Right forelimb (tissue), 1 donor: Measurements from ENCODE around the gene AP3B2.
A peak's percentile ranks its signal among the peaks of the same experiment; 100 is the strongest.
"Not testable (repeated sequence)": the region's sequence is repeated elsewhere in the genome, so short reads cannot be mapped to it uniquely, and the experiment has no call there.

Experiments
- DNase-seq: peaks from one replicate; pipeline ENCODE4 v3.0.0-alpha.2; 2018

The AP3B2 gene

DNA sequence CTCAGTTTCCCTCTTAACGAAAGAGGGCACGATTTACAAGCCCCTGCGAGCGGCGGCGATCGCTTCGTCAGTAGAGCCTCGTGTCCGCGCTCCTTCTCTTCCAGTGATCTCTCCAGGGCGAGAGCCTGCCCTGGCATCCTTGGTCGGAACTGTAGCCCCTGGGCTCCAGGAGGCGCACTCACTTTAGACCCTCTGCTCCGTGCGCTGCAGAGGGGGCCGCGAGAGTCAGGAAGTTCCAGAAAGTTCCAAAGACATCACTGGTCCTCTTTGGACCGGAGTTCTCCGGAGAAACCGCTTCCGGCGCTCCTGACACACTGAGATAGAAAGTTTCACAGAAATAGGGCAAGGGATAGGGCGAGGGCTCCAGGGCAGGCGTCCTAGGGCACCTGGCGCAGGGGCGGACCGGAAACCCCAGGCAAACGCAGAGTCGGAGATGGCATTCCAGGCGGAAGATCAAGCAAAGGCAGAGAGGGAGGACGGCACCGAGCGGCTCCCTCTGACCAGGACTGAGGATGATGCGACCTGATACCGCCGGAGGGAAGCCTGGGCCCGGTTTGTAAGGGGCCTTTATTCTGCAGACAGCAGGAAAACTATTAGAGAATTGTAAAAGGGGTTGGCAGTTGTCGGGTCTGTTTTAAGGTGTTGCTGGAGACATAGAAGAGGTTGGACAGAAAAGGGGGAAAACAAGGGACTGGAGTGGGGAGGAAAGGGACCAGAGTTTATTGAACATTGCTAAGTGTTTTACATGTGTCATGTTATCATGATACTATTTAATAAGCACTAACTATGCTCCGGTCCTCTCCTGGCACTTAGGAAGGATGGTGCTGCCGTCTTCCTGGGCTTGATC is 61.2 kb downstream of the AP3B2 start:
- no peak for DNase-seq

DNA sequence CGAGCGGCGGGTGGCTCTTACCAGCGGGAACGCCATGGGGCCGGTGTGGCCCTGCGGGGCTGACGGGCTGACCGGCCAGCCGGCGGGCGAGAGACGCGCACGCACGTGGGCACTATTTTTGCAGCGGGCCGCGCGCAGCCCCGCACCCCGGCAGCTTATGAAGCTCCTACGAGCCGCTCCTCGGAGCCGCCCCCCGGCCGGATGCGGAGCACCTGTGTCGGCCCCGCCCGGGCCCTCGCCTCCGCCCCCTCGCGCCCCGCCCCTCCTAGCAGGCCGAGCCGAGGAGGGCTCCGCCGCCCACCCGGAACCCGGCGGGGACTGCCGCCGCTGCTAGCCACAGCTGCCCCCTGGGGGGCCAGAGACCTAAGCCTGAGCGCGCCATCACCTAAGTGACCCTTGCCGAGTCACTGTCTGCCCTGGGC is 61.8 kb downstream of the AP3B2 start:
- no peak for DNase-seq

DNA sequence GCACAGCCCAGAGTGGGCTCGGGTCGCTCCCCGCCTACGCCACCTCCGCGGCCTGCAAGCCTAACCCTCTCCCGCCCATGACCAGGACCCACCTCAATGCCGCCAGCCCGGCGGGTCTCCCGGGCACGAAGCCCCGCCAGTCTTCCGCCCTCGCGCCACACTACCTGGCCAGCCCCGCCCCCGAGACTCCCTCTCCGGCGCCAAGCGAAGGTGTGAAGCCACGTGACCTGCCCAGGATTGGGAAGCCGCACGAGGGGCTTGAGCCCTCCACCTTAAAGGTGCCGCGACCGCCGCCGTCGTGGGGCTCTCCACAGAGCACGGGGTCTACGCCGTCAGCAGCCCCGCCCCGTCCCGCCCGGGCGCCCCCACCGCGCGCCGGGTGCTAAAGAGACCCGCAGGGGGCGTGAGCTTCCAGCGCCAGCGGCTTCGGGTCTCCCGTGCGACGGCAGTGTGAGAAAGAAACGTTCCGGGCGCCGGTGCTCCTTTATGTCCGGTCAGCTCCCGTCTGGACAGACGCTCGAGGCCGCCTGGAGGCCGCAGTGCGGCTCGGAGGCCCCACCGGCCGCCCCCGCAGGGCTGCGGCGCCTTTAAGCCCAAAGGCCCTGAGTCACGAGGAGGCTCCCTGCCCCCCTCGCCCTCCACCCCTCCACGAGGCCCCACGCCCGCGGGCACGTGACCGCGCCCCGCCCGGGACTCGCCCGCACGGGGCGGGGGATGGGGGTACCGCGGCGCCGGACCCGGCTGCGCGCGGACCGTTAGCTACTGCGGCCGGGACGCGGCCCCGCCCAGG is 62.4 kb downstream of the AP3B2 start, which contains the start of gene CPEB1:
Gene CPEB1 (minus strand): TSS at position 319 of the 790 bp plus-strand sequence. CDS start 18,904 bp downstream, outside the sequence.
- DNase-seq: peak; percentile 47

GRCh38 chr15:82646250-82647044 is 63.2 kb downstream of the AP3B2 start:
- DNase-seq: no peak

- DNase-seq: not testable (repeated sequence)
Observed at GRCh38 chr15:82644967-82645852, 64.5 kb downstream of the AP3B2 start.

GRCh38 chr15:82643992-82644391 is 65.7 kb downstream of the AP3B2 start:
- no peak for DNase-seq

DNA sequence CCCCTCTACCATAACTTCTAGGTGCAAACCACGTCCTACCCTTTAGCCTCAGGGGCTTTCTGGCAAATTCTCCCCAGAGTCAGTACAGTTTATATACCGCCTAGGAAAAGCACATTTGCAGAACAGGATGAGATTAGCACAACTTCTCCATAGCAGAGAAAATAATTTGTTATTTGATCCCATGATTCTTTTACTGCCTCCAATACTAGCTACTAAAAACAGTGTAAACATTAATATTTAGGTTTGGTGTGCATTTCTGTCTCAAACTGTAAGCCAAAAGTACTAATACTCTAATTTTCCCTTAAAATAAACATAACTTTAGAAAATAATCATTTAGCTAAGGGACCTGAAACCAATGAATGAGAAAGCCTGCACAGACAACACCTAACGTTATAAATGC is 67.0 kb downstream of the AP3B2 start:
- no peak for DNase-seq

GRCh38 chr15:82641129-82641798 is 68.4 kb downstream of the AP3B2 start:
- no peak for DNase-seq

- no peak for DNase-seq
Observed at GRCh38 chr15:82640672-82641071, 69.0 kb downstream of the AP3B2 start.

GRCh38 chr15:82635798-82636197 is 73.9 kb downstream of the AP3B2 start:
- DNase-seq: no peak

- DNase-seq: no peak
Observed at GRCh38 chr15:82630033-82630432, 79.6 kb downstream of the AP3B2 start.

GRCh38 chr15:82625136-82625535 is 84.5 kb downstream of the AP3B2 start:
- no peak for DNase-seq

- no peak for DNase-seq
Observed at GRCh38 chr15:82624438-82624837, 85.2 kb downstream of the AP3B2 start.

- DNase-seq: no peak
Observed at GRCh38 chr15:82624008-82624407, 85.7 kb downstream of the AP3B2 start.

GRCh38 chr15:82621970-82622369 is 87.7 kb downstream of the AP3B2 start:
- DNase-seq: no peak

GRCh38 chr15:82613747-82614146 is 95.9 kb downstream of the AP3B2 start:
- no peak for DNase-seq

DNA sequence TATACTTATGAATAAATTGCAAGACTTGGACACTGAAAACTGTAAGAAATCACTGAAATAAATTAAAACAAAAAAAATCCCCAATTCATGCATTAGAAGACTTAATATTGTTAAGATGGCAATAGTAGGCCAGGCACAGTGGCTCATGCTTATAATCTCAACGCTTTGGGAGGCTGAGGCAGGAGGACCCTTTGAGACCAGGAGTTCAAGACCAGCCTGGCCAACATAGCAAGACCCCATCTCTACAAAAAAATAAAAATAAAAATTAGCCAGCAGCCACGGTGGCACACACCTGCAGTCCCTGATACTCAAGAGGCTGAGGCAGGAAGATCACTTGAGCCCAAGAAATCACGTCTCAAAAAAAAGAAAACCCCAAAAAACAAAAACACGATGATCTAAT is 98.3 kb downstream of the AP3B2 start:
- no peak for DNase-seq
